GM18907 (cell line): ENCODE results near the gene C14orf93.
"Not testable (repeated sequence)": the region's sequence is repeated elsewhere in the genome, so short reads cannot be mapped to it uniquely, and the experiment has no call there.

Experiments used
- ATAC-seq: cut with Tn5 transposase; IDR thresholded peaks from one replicate; pipeline ENCODE4 v1.9.1; 2021; ENCODE audit warnings: mild to moderate bottlenecking, moderate library complexity; ENCODE audit not compliant: unreplicated experiment

C14orf93 gene

GRCh38 chr14:23023022-23023794 is 13.3 kb upstream of the C14orf93 start:
- no peak for ATAC-seq

GRCh38 chr14:23021889-23022442 is 12.0 kb upstream of the C14orf93 start:
- ATAC-seq, result no peak

GRCh38 chr14:23021434-23021833 is 11.5 kb upstream of the C14orf93 start:
- no peak for ATAC-seq

- no peak for ATAC-seq
These were observed 10.5 kb upstream of the C14orf93 start for GRCh38 chr14:23020143-23021128.

- ATAC-seq, result no peak
These were observed 8.2 kb upstream of the C14orf93 start for GRCh38 chr14:23018107-23018506.

- no peak for ATAC-seq
These were observed 7.1 kb upstream of the C14orf93 start for GRCh38 chr14:23017091-23017490.

- no peak for ATAC-seq
These were observed 5.7 kb upstream of the C14orf93 start for GRCh38 chr14:23015618-23016017.

- ATAC-seq, result not testable (repeated sequence)
These were observed 3.8 kb upstream of the C14orf93 start for GRCh38 chr14:23013749-23014054.

GRCh38 chr14:23013054-23013748 is 3.3 kb upstream of the C14orf93 start:
- ATAC-seq, result no peak

- ATAC-seq, result no peak
These were observed 432 bp downstream of the C14orf93 start for GRCh38 chr14:23009483-23009938.

- ATAC-seq, result no peak
These were observed 1.1 kb downstream of the C14orf93 start for GRCh38 chr14:23008831-23009230.

- ATAC-seq, result peak; percentile 94
These were observed 3.2 kb downstream of the C14orf93 start for GRCh38 chr14:23006544-23007419.

- no peak for ATAC-seq
These were observed 3.8 kb downstream of the C14orf93 start for GRCh38 chr14:23006188-23006534.

- no peak for ATAC-seq
These were observed 4.3 kb downstream of the C14orf93 start for GRCh38 chr14:23005451-23006187.

- not testable (repeated sequence) for ATAC-seq
These were observed 5.7 kb downstream of the C14orf93 start for GRCh38 chr14:23004274-23004673.

- ATAC-seq, result no peak
These were observed 7.4 kb downstream of the C14orf93 start for GRCh38 chr14:23002592-23002991.

GRCh38 chr14:23000860-23001259 is 9.1 kb downstream of the C14orf93 start:
- no peak for ATAC-seq

- no peak for ATAC-seq
These were observed 11.5 kb downstream of the C14orf93 start for GRCh38 chr14:22998329-22999012.
